Measurements from ENCODE around the gene PAK4. TPM values are rescaled to one million over a fixed set of nuclear protein-coding genes. Genes with fewer than 3 reads are reported as not detected.

Gene PAK4
- polyA plus RNA-seq, 1 of the 3 experiments (the other 2 are of a cell fraction), result 36.4 TPM

DNA sequence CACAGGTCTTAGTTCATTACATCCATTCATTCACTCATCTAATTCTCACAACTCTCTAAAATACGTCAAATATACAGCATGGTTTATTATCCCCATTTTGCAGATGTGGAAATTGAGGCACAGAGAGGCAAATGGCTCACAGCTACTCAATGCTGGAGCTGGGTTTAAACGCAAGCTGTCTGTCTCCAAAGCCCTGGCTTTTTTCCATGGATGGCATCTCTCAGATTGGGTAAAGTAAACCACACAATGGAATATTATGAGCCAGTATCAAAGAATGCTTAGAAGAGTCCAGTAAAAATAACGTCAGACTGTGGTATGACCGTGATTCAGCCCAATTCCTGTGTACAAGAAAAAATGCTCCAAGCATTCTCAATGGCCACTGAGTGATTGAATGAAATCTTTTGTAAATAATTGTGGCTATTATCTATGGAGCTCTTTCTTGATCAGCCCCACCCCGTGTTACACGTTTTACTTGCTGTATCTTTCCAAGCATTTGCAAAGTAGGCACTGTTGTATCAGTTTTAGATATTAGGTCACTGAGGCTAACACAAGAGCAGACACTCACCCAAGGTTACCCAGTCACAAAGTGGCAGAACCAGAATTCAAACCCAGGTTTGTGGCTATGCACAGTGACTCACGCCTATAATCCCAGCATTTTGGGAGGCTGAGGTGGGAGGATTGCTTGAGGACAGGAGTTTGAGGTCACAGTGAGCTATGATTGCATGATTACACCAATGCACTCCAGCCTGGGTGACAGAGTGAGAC is 47.0 kb upstream of the PAK4 start (continued):
- TF ChIP-seq RAD21 (IDR thresholded peaks at IDR 0.05; ENCODE audit: low read length), result no peak
- TF ChIP-seq, protein P1, sequence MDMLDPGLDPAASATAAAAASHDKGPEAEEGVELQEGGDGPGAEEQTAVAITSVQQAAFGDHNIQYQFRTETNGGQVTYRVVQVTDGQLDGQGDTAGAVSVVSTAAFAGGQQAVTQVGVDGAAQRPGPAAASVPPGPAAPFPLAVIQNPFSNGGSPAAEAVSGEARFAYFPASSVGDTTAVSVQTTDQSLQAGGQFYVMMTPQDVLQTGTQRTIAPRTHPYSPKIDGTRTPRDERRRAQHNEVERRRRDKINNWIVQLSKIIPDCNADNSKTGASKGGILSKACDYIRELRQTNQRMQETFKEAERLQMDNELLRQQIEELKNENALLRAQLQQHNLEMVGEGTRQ (IDR thresholded peaks at IDR 0.05; ENCODE audit: borderline replicate concordance, low read depth, low read length), result no peak
- TF ChIP-seq RFX5 (IDR thresholded peaks at IDR 0.05; ENCODE audit: low read length), result no peak
- peak; percentile 93 for TF ChIP-seq NFIC (IDR thresholded peaks at IDR 0.05; ENCODE audit: borderline replicate concordance)
- 0 out of 2 replicates have a peak, but pooled peaks have one; percentile 43 for TF ChIP-seq MEF2A (IDR thresholded peaks at IDR 0.05; ENCODE audit: borderline replicate concordance, low read depth)
- no peak for TF ChIP-seq GABPA (IDR thresholded peaks at IDR 0.05; ENCODE audit: low read depth)
- TF ChIP-seq RCOR1 (IDR thresholded peaks at IDR 0.05; ENCODE audit: low read length), result no peak
- TF ChIP-seq TEAD4 (IDR thresholded peaks at IDR 0.05; ENCODE audit: borderline replicate concordance, insufficient read depth), result peak; percentile 84; the same call in 1 of the 2 replicates
- TF ChIP-seq, protein P2, sequence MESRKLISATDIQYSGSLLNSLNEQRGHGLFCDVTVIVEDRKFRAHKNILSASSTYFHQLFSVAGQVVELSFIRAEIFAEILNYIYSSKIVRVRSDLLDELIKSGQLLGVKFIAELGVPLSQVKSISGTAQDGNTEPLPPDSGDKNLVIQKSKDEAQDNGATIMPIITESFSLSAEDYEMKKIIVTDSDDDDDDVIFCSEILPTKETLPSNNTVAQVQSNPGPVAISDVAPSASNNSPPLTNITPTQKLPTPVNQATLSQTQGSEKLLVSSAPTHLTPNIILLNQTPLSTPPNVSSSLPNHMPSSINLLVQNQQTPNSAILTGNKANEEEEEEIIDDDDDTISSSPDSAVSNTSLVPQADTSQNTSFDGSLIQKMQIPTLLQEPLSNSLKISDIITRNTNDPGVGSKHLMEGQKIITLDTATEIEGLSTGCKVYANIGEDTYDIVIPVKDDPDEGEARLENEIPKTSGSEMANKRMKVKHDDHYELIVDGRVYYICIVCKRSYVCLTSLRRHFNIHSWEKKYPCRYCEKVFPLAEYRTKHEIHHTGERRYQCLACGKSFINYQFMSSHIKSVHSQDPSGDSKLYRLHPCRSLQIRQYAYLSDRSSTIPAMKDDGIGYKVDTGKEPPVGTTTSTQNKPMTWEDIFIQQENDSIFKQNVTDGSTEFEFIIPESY (IDR thresholded peaks at IDR 0.05; ENCODE audit: borderline replicate concordance, low read depth), result 0 out of 2 replicates have a peak, but pooled peaks have one; percentile 53
- TF ChIP-seq SIN3A (IDR thresholded peaks at IDR 0.05; ENCODE audit: borderline replicate concordance, low read depth, low read length), result no peak; the same call in 1 of the 2 replicates
- peak; percentile 55; the same call in 1 of the 2 replicates for TF ChIP-seq POLR2AphosphoS5 (IDR thresholded peaks at IDR 0.05; ENCODE audit: low read depth, low read length)
- no peak for TF ChIP-seq EZH2phosphoT487 (IDR thresholded peaks at IDR 0.05; ENCODE audit: borderline replicate concordance, low read depth)
- TF ChIP-seq MXI1 (IDR thresholded peaks at IDR 0.05; ENCODE audit: low read depth, low read length), result no peak
- no peak for TF ChIP-seq RXRA (IDR thresholded peaks at IDR 0.05; ENCODE audit: borderline replicate concordance, low read depth)
- peak; percentile 23; the same call in 1 of the 2 replicates for TF ChIP-seq ELF1 (IDR thresholded peaks at IDR 0.05)
- TF ChIP-seq SMC3 (IDR thresholded peaks at IDR 0.05; ENCODE audit: low read depth, low read length), result no peak
- TF ChIP-seq YY1 (IDR thresholded peaks at IDR 0.05; ENCODE audit: low read depth), result 0 out of 2 replicates have a peak, but pooled peaks have one; percentile 61
- TF ChIP-seq JUND (IDR thresholded peaks at IDR 0.05), result peak; percentile 76
- TF ChIP-seq, protein P3, sequence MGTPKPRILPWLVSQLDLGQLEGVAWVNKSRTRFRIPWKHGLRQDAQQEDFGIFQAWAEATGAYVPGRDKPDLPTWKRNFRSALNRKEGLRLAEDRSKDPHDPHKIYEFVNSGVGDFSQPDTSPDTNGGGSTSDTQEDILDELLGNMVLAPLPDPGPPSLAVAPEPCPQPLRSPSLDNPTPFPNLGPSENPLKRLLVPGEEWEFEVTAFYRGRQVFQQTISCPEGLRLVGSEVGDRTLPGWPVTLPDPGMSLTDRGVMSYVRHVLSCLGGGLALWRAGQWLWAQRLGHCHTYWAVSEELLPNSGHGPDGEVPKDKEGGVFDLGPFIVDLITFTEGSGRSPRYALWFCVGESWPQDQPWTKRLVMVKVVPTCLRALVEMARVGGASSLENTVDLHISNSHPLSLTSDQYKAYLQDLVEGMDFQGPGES (IDR thresholded peaks at IDR 0.05; ENCODE audit: low read depth, low read length), result no peak
- TF ChIP-seq, protein P4, sequence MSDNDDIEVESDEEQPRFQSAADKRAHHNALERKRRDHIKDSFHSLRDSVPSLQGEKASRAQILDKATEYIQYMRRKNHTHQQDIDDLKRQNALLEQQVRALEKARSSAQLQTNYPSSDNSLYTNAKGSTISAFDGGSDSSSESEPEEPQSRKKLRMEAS (IDR thresholded peaks at IDR 0.05; ENCODE audit: low read depth), result peak; percentile 53; the same call in 1 of the 2 replicates
- no peak for TF ChIP-seq GATA2 (CRISPR knock-in tag; IDR thresholded peaks at IDR 0.05)
